Measurements from ENCODE around the gene PSMB9.
A peak's percentile ranks its signal among the peaks of the same experiment; 100 is the strongest.

PSMB9 gene

GRCh38 chr6:32825966-32826365 lies 28.0 kb upstream of the PSMB9 start:
- H3K27me3 ChIP-seq (ENCODE audit: insufficient read depth, poor library complexity, severe bottlenecking), result no peaks in the 10 kb centered on the region
- no peak overlapping the region for H3K27ac ChIP-seq (ENCODE audit: poor library complexity, severe bottlenecking)
- H3K4me1 ChIP-seq (ENCODE audit: insufficient read depth, poor library complexity, severe bottlenecking), result no peaks in the 10 kb centered on the region
- no peaks in the 10 kb centered on the region for H3K9me3 ChIP-seq (ENCODE audit: severe bottlenecking)
- ATAC-seq (ENCODE audit: low read depth) (peak; percentile 70), DNase-seq (ENCODE audit: low spot score) (no peak)
- peaks cover 11% of the 10 kb centered on the region for H3K36me3 ChIP-seq (ENCODE audit: low read depth)
- peak; percentile 70 for TF ChIP-seq CTCF (IDR thresholded peaks at IDR 0.05; ENCODE audit: poor library complexity, severe bottlenecking)
- no peak overlapping the region for H3K4me3 ChIP-seq (ENCODE audit: severe bottlenecking)

- Histone ChIP-seq H3K27me3 (ENCODE audit: insufficient read depth, poor library complexity, severe bottlenecking) (no peaks in the 10 kb centered on the region), H3K4me3 (ENCODE audit: severe bottlenecking) (no peak overlapping the region), H3K36me3 (ENCODE audit: low read depth) (peaks cover 22% of the 10 kb centered on the region), H3K4me1 (ENCODE audit: insufficient read depth, poor library complexity, severe bottlenecking) (no peaks in the 10 kb centered on the region), H3K27ac (ENCODE audit: poor library complexity, severe bottlenecking) (no peak overlapping the region), H3K9me3 (ENCODE audit: severe bottlenecking) (no peaks in the 10 kb centered on the region)
- TF ChIP-seq CTCF (IDR thresholded peaks at IDR 0.05; ENCODE audit: poor library complexity, severe bottlenecking), result no peak
- ATAC-seq (ENCODE audit: low read depth), result no peak
- no peak for DNase-seq (ENCODE audit: low spot score)
These were observed 27.0 kb upstream of the PSMB9 start for GRCh38 chr6:32827025-32827424.

- Histone ChIP-seq H3K27ac (ENCODE audit: poor library complexity, severe bottlenecking) (no peak overlapping the region), H3K9me3 (ENCODE audit: severe bottlenecking) (no peaks in the 10 kb centered on the region), H3K4me1 (ENCODE audit: insufficient read depth, poor library complexity, severe bottlenecking) (no peaks in the 10 kb centered on the region), H3K36me3 (ENCODE audit: low read depth) (peaks cover 44% of the 10 kb centered on the region), H3K27me3 (ENCODE audit: insufficient read depth, poor library complexity, severe bottlenecking) (no peaks in the 10 kb centered on the region), H3K4me3 (ENCODE audit: severe bottlenecking) (no peak overlapping the region)
- DNase-seq (ENCODE audit: low spot score) (no peak), ATAC-seq (ENCODE audit: low read depth) (no peak)
- TF ChIP-seq CTCF (IDR thresholded peaks at IDR 0.05; ENCODE audit: poor library complexity, severe bottlenecking), result no peak
These were observed 24.5 kb upstream of the PSMB9 start for GRCh38 chr6:32829495-32829894.

GRCh38 chr6:32830017-32830416 lies 24.0 kb upstream of the PSMB9 start:
- no peak overlapping the region for H3K27ac ChIP-seq (ENCODE audit: poor library complexity, severe bottlenecking)
- no peak for DNase-seq (ENCODE audit: low spot score)

More at GRCh38 chr6:32830017-32830416, 24.0 kb upstream of the PSMB9 start:
- Histone ChIP-seq H3K36me3 (ENCODE audit: low read depth) (peaks cover 50% of the 10 kb centered on the region), H3K4me1 (ENCODE audit: insufficient read depth, poor library complexity, severe bottlenecking) (no peaks in the 10 kb centered on the region), H3K9me3 (ENCODE audit: severe bottlenecking) (no peaks in the 10 kb centered on the region), H3K4me3 (ENCODE audit: severe bottlenecking) (no peak overlapping the region), H3K27me3 (ENCODE audit: insufficient read depth, poor library complexity, severe bottlenecking) (no peaks in the 10 kb centered on the region)
- no peak for TF ChIP-seq CTCF (IDR thresholded peaks at IDR 0.05; ENCODE audit: poor library complexity, severe bottlenecking)
- ATAC-seq (ENCODE audit: low read depth), result no peak

Measured in RWPE2 (cell line).